Activated T-cell treated with anti-CD3 and anti-CD28 coated beads for 1 hour (primary cell): ENCODE measurements around the gene PAQR8.

Source experiments
- DNase-seq: peaks from one replicate; pipeline ENCODE4 v3.0.0-alpha.2; 2020; ENCODE audit warnings: low read depth

Gene PAQR8

GRCh38 chr6:52361945-52362442 is at the start of gene PAQR8:
TSS of gene PAQR8 (plus strand) at chr6:52362151. CDS start at chr6:52403214, 41,063 bp downstream.
- peak; percentile 69 for DNase-seq

- DNase-seq = no peak
Observed at GRCh38 chr6:52312461-52312860, 49.5 kb upstream of the PAQR8 start.

DNA sequence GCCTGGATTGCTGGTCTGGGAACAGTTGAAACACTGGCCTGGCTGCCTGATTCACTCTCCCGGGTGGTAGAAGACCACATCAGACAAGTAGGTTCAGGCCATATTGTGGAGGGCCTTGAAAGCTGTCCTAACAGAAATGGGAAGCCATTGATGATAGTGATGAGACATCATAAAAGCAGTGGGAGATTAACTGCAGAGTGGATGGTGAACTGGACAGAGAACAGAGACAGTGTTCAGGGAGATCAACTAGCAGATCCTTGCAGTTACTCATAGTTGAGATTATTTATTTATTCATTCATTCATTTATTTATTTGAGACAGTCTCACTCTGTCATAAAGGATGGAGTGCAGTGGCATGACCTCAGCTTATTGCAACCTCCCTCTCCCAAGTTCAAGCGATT is 47.2 kb upstream of the PAQR8 start:
- no peak for DNase-seq

DNA sequence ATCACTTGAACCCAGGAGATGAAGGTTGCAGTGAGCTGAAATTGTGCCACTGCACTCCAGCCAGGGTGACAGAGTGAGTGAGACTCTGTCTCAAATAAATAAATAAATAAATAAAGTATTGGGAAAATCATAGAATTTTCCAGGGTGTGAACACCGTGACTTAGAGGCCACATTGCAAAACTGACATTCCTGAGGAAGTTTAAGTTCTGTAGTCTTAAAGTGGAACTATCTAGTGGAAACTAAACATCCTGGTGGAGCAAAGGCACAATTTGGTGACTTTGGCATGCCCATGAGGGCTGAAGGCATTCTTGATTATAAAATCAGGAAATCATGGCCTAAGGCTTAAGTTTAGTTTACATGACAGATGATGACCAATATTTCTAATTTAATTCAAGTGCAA is 44.7 kb upstream of the PAQR8 start:
- no peak for DNase-seq

- DNase-seq = no peak
Observed at GRCh38 chr6:52317841-52318581, 43.9 kb upstream of the PAQR8 start.

DNA sequence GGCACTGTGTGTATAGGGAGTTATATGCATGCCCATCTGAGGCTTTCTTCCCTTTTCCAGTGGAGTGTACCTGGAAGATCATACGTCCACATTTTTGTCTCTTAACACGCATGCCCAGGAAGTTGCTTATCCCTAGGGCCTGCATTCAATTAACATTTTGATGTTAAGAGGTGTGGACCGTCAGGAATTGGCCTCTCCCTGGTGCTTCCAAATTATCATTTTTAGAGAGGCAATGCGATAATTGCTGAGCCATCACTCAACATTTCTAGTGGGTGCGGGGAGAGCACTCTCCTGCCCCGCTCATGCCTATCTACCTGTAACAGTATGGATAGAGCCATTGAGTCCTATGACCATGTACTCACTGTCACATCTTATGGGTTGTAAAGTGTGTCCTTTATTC is 37.8 kb upstream of the PAQR8 start:
- DNase-seq = no peak

DNA sequence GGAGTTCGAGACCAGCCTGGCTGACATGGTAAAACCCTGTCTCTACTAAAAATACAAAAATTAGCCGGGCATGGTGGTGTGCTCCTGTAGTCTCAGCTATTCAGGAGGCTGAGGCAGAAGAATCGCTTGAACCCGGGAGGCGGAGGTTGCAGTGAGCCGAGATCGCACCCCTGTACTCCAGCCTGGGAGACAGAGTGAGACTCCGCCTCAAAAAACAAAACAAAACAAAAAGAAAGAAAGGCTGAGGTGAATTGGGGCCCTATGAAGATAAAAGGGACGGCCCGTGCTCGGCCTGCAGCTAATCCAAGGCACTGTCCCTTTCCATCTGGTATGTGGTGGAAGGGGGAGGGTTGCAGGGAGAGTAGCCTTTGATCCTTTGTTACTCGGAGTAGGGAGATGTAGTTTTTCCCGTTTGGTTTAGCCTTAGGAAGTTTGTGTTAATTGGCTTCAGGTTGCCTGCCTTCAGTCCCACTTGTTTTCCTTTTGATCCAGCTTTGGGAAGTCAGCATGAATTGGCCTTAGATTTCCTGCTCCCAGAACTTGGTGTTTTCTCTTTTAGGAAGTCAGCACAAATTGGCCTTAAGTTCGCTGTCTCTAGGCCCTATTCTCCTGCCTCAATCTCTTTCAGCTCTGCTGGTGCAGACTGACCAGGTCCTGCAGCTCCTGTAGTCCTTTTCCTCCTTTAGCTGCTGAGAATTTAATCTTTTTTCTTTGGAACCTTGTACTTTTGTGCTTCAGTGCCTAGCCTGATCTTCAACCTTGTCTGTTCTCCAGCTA is 36.1 kb upstream of the PAQR8 start:
- no peak for DNase-seq

GRCh38 chr6:52326540-52327364 is 35.2 kb upstream of the PAQR8 start:
- no peak for DNase-seq

GRCh38 chr6:52328303-52328662 is 33.7 kb upstream of the PAQR8 start:
- no peak for DNase-seq

- DNase-seq = no peak
Observed at GRCh38 chr6:52328729-52329128, 33.2 kb upstream of the PAQR8 start.

- no peak for DNase-seq
Observed at GRCh38 chr6:52330470-52330869, 31.5 kb upstream of the PAQR8 start.

- no peak for DNase-seq
Observed at GRCh38 chr6:52331793-52332457, 30.0 kb upstream of the PAQR8 start.

- DNase-seq = no peak
Observed at GRCh38 chr6:52333840-52334200, 28.1 kb upstream of the PAQR8 start.

DNA sequence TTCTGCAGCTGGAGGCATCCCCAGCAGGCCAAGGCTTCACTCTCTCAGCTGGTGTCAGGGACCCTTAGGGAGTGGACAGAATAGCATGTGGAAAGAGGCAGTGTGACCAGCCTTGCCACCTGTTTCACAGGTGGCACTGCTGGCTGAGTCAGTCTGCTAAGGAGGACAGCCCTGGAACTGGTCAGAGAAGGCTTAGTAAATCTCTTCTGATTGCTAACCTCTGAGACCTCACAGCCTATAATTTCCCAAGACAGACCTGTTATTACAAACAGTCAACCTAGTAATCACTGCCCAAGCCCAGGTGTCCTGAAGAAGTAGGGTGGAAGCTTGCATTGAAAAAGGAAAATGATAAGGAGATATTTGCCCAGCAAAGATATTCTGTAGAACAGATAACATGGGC is 26.4 kb upstream of the PAQR8 start:
- DNase-seq = no peak

DNA sequence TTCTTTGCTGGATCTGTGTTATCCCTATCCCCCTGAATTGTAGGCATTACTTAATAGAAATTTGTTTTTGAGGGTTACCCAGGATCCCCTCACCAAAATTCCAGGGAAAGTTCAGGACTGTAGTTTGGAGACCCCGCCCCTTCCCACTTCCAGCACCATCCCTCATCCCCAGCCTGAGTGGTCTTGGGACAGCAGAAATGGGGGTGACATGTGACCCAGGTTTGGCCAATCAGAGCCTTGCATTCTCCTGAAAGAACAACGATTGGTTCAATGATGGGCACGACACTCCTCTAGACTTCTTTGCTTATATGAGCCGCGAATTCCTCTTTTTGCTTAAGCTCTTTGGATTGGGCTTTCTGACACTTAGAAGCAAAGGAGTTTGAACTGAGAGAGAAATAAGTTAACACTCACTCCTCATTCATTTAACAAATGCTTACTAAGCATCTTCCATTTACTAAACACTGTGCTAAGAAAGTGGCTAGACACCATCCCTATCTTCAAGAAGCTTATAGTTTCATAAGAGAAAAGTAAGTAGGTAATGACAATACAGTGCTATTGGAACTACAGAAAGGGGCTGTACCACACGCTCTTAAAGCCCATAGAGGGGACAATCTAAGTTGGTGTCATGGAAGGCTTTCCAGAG is 24.9 kb upstream of the PAQR8 start:
- no peak for DNase-seq

DNA sequence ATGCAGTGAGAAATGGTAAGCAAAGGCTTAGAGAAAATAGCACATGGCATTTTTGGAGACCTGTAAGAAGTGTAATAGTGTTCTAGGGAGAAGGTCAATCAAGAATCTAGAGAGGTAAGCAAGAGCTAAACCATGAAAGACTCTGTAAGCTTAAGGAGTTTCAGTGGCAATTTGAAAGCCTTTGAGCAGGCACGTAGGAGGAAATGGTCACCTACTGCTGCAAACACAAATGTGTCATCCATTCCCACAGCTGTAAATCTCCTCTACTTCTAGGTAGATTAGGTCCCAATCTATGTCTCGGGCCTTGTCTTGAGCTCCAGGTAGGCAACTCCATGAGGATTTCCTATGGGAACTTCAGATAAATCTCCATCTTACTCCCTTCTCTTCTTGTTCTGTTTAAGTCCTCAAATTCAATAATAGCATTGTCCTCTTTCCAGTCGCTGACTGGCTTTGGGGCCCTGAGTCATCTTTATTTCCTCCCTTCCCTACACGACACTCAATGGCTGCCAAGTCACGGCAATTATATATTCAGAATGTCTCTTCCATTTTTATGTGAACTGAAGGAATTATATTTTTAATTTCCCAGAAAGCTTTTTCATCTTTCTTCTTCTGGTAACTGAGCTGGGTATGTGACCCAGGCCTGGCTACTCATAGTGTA is 24.2 kb upstream of the PAQR8 start:
- DNase-seq = no peak

- DNase-seq = no peak
Observed at GRCh38 chr6:52340603-52340880, 21.4 kb upstream of the PAQR8 start.

DNA sequence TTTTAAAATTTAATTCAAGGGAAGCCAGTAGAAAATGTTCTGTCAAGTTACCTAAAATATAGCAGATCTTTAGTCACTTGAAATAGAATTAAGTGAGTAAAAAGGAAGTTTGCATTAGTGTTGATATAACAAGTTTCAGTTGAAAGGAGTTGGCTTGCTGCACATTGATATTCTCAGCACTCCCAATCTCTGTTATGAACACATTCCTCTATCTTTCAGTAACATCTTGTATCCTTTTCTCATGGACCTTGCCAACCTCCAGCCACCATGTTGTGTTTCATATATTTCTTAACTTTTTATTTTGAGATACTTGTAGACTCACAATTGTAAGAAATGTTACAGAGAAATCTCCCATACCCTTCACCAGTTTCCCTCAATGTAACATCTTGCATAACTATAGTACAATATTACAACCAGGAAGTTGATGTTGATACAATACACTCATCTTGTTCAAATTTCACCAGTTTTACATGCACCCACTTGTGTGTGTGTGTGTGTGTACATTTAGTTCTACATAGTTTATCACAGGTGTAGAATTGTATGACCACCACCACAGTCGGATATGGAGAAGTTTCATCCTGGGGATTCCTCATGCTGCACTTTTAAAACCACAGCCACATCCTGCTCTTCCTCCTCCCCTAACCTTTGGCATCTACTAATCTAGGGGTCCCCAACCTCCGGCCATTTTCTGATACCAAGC is 20.2 kb upstream of the PAQR8 start:
- no peak for DNase-seq

DNA sequence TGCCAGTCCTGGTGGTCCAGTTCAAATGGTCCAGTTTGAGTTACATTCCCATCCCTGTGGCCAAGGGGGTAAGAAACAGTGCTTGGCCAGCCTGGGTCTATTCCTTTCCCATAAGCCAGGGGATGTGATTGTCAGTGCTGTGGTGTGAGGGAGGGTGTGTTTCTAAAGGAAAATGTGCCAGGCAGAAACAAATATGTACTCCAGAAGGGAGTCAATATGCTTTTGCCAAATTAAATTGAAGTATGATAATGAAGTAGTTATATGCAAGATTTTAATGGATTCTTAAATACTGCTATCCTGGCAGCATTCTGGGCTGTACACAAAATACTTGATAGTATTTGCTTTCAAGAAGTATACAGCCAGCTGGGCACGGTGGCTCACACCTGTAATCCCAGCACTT is 16.6 kb upstream of the PAQR8 start:
- DNase-seq = no peak

DNA sequence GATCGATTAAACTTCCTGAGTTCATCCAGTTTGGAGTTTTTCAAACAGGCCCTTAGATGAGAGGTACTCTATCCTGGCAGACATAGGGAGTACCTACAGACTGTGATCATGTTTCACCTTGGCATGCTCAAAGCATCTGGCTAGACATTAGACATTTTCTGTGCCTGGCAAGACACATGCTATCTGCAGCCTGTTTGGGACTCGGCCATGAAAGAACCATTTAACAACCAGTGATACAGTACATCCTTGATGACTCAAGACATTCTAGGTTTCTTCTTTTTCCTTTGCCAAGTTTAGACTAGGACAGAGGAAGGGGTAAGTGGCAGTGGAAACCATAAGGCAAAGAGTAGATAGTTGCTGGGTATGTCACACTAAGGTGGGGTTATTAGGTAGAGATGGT is 15.4 kb upstream of the PAQR8 start:
- no peak for DNase-seq

DNA sequence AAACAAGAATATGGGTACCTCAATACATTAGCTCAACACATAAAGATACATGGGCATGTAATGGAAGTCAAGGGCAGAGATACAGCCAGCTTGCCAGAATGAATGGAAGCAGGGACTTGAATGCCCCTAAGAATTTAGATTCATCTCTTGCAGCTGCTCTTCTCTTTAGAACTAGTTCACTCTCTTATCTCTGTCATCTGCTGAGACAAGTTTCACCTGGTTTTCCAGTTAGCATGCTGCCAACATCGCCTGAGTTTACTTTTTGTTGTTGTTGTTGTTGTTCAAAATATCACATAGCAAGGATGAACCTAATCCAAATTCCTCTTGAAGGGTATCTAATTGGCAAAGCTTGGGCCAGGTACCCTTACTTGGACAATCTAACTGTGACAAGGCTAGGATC is 14.1 kb upstream of the PAQR8 start:
- no peak for DNase-seq
